HG02798 (cell line): ENCODE data around the gene UTP25.
"Not testable (repeated sequence)": the region's sequence is repeated elsewhere in the genome, so short reads cannot be mapped to it uniquely, and the experiment has no call there.

ENCODE experiments used
- ATAC-seq: cut with Tn5 transposase; IDR thresholded peaks from one replicate; pipeline ENCODE4 v1.9.1; 2021; ENCODE audit warnings: mild to moderate bottlenecking; ENCODE audit not compliant: unreplicated experiment, poor library complexity

UTP25 gene

GRCh38 chr1:209870151-209870831, 42.5 kb downstream of the UTP25 start:
- no peak for ATAC-seq

- ATAC-seq: no peak
Measured at GRCh38 chr1:209871006-209871405, 43.2 kb downstream of the UTP25 start.

GRCh38 chr1:209871430-209871829, 43.7 kb downstream of the UTP25 start:
- ATAC-seq: no peak

- ATAC-seq: no peak
Measured at GRCh38 chr1:209873067-209873799, 45.5 kb downstream of the UTP25 start.

- no peak for ATAC-seq
Measured at GRCh38 chr1:209875515-209875914, 47.7 kb downstream of the UTP25 start.

GRCh38 chr1:209876078-209876800, 48.5 kb downstream of the UTP25 start:
- no peak for ATAC-seq

- ATAC-seq: no peak
Measured at GRCh38 chr1:209877087-209877764, 49.5 kb downstream of the UTP25 start.

GRCh38 chr1:209878964-209879363, 51.2 kb downstream of the UTP25 start:
- ATAC-seq: no peak

- no peak for ATAC-seq
Measured at GRCh38 chr1:209879539-209879938, 51.8 kb downstream of the UTP25 start.

GRCh38 chr1:209880031-209880430, 52.3 kb downstream of the UTP25 start:
- no peak for ATAC-seq

GRCh38 chr1:209881619-209882018, 53.8 kb downstream of the UTP25 start:
- ATAC-seq: no peak

GRCh38 chr1:209882286-209882685, 54.5 kb downstream of the UTP25 start:
- no peak for ATAC-seq

- ATAC-seq: no peak
Measured at GRCh38 chr1:209882942-209883340, 55.2 kb downstream of the UTP25 start.

- ATAC-seq: no peak
Measured at GRCh38 chr1:209883341-209883971, 55.7 kb downstream of the UTP25 start.

GRCh38 chr1:209884249-209884648, 56.5 kb downstream of the UTP25 start:
- no peak for ATAC-seq

- peak; percentile 97 for ATAC-seq
Measured at GRCh38 chr1:209884665-209885117, 56.9 kb downstream of the UTP25 start.

GRCh38 chr1:209885403-209886218, 57.8 kb downstream of the UTP25 start:
- no peak for ATAC-seq

GRCh38 chr1:209886219-209886536, 58.4 kb downstream of the UTP25 start:
- ATAC-seq: no peak

- ATAC-seq: not testable (repeated sequence)
Measured at GRCh38 chr1:209888291-209889076, 60.7 kb downstream of the UTP25 start.
